Cardiac septum (tissue), 1 donor: ENCODE data around the gene ZDHHC15. TPM values are rescaled to one million over a fixed set of nuclear protein-coding genes. Genes with fewer than 3 reads are reported as not detected.
"Not testable (repeated sequence)": the region's sequence is repeated elsewhere in the genome, so short reads cannot be mapped to it uniquely, and the experiment has no call there.

Experiments
- DNase-seq: peaks from one replicate; pipeline ENCODE4 v3.0.0-alpha.2; 2020; ENCODE audit warnings: low spot score
- intact Hi-C: fragments of 100-400 bp; cut with DNase I; formaldehyde crosslinking; loops from one replicate; pipeline ENCODE4 v1.14.0; 2022
- long read RNA-seq: library from polyadenylated mRNA; unstranded; transcript quantifications from one replicate; pipeline ENCODE4 v2.0.0, GENCODE V29; 2021
- total RNA-seq: library from RNA; stranded (reverse); fragmentation: NEBNext Ultra II Directional; extraction: Animal tissue kit (Norgen Biotek cat#: 25700); gene quantifications from one replicate; pipeline ENCODE4 v1.2.1, GENCODE V29; 2021
- donor health status: DM: no; HTN: no; CAD: no.

Gene ZDHHC15
- 2.0 TPM for total RNA-seq
- long read RNA-seq, full-length matches to known transcripts, result 1 of 4 reads
- long read RNA-seq, partial matches to known transcripts, result 1 of 4 reads
- long read RNA-seq, other reads (novel, unspliced or antisense), result 2 of 4 reads

GRCh38 chrX:75522565-75523431, at the start of gene ZDHHC15:
Gene ZDHHC15, minus strand, starts transcription at chrX:75523037. Its CDS starts 13 bp downstream, at chrX:75523024.
- intact Hi-C loops, result no loop called here
- DNase-seq, result peak; percentile 78

GRCh38 chrX:75560544-75560943, 37.7 kb upstream of the ZDHHC15 start:
- DNase-seq, intact Hi-C loops: not testable (repeated sequence)

GRCh38 chrX:75547783-75548182, 24.9 kb upstream of the ZDHHC15 start:
- peak; percentile 74 for DNase-seq
- intact Hi-C loops, result no loop called here

- intact Hi-C loops, result no loop called here
- no peak for DNase-seq
These were observed 24.1 kb upstream of the ZDHHC15 start for GRCh38 chrX:75546724-75547511.

- DNase-seq, result no peak
- intact Hi-C loops, result no loop called here
These were observed 21.9 kb upstream of the ZDHHC15 start for GRCh38 chrX:75544786-75545185.

- intact Hi-C loops, result no loop called here
These were observed 38.9 kb downstream of the ZDHHC15 start for GRCh38 chrX:75483933-75484332.

GRCh38 chrX:75461780-75462179, 61.1 kb downstream of the ZDHHC15 start:
- DNase-seq, intact Hi-C loops: not testable (repeated sequence)

More at GRCh38 chrX:75483933-75484332, 38.9 kb downstream of the ZDHHC15 start:
- no peak for DNase-seq

- intact Hi-C loops, result no loop called here
- DNase-seq, result no peak
These were observed 101.1 kb downstream of the ZDHHC15 start for GRCh38 chrX:75421688-75422230.

GRCh38 chrX:75407153-75407552, 115.7 kb downstream of the ZDHHC15 start:
- DNase-seq, intact Hi-C loops: not testable (repeated sequence)

GRCh38 chrX:75390470-75390869, 132.4 kb downstream of the ZDHHC15 start:
- DNase-seq, result no peak
- intact Hi-C loops, result no loop called here

- DNase-seq, result no peak
- intact Hi-C loops, result no loop called here
These were observed 153.1 kb downstream of the ZDHHC15 start for GRCh38 chrX:75369721-75370120.

GRCh38 chrX:75366861-75367260, 156.0 kb downstream of the ZDHHC15 start:
- intact Hi-C loops, result no loop called here
- no peak for DNase-seq

- no peak for DNase-seq
- intact Hi-C loops, result no loop called here
These were observed 157.4 kb downstream of the ZDHHC15 start for GRCh38 chrX:75365243-75365975.

GRCh38 chrX:75361788-75362187, 161.0 kb downstream of the ZDHHC15 start:
- intact Hi-C loops, result no loop called here
- no peak for DNase-seq

- intact Hi-C loops, DNase-seq: not testable (repeated sequence)
These were observed 174.2 kb downstream of the ZDHHC15 start for GRCh38 chrX:75348601-75349000.

- intact Hi-C loops, result no loop called here
- peak; percentile 66 for DNase-seq
These were observed 185.3 kb downstream of the ZDHHC15 start for GRCh38 chrX:75337525-75337924.

- DNase-seq, result no peak
- intact Hi-C loops, result no loop called here
These were observed 187.7 kb downstream of the ZDHHC15 start for GRCh38 chrX:75335127-75335458.

GRCh38 chrX:75334407-75335126, 188.3 kb downstream of the ZDHHC15 start:
- intact Hi-C loops, DNase-seq: not testable (repeated sequence)

- DNase-seq, result no peak
- intact Hi-C loops, result no loop called here
These were observed 195.2 kb downstream of the ZDHHC15 start for GRCh38 chrX:75327607-75328006.
